Measurements from ENCODE around the gene ACSS1. TPM values are rescaled to one million over a fixed set of nuclear protein-coding genes. Genes with fewer than 3 reads are reported as not detected.

The ACSS1 gene
- total RNA-seq, 1 experiment from 2014 or later, result 0.61 TPM

GRCh38 chr20:25050082-25050481, 7.9 kb downstream of the ACSS1 start:
- Histone ChIP-seq H2BK20ac (ENCODE audit: low read depth, low read length, poor library complexity, severe bottlenecking) (no peak overlapping the region), H3K23ac (ENCODE audit: insufficient read length, low read depth, low read length) (no peak overlapping the region), H3K27me3 (ENCODE audit: insufficient read depth, low read length) (no peaks in the 10 kb centered on the region; the same call in 1 of the 2 replicates), H2BK120ac (ENCODE audit: low read depth, low read length, poor library complexity, severe bottlenecking) (no peak overlapping the region), H3K79me1 (ENCODE audit: insufficient read depth, low read depth, low read length, poor library complexity, severe bottlenecking) (no peaks in the 10 kb centered on the region), H3K27ac (ENCODE audit: insufficient read length, low read depth, low read length) (no peak overlapping the region), H3K18ac (ENCODE audit: insufficient read length, low read depth, low read length) (no peak overlapping the region), H3K14ac (ENCODE audit: insufficient read depth, low read length) (no peak overlapping the region), H2AFZ (ENCODE audit: low read length) (no peak overlapping the region), H3K79me2 (ENCODE audit: insufficient read depth, low read length) (no peaks in the 10 kb centered on the region), H2AK5ac (ENCODE audit: insufficient read length, low read length) (no peak overlapping the region), H4K8ac (replicated peaks; ENCODE audit: insufficient read length, low read depth, low read length) (no peak overlapping the region), H3K4me1 (ENCODE audit: insufficient read depth, low read length) (no peaks in the 10 kb centered on the region), H4K5ac (ENCODE audit: insufficient read length, low read depth, low read length) (no peak overlapping the region), H2BK12ac (ENCODE audit: insufficient read length, low read depth, low read length) (no peak overlapping the region), H3K9me3 (ENCODE audit: control insufficient read depth, low read depth, low read length) (no peaks in the 10 kb centered on the region), H4K20me1 (ENCODE audit: control insufficient read depth, insufficient read depth, insufficient read length) (no peaks in the 10 kb centered on the region), H3K4ac (ENCODE audit: low read depth, low read length) (no peak overlapping the region), H3K56ac (ENCODE audit: insufficient read length, low read depth, low read length) (no peak overlapping the region), H3K9ac (ENCODE audit: extremely low read depth, insufficient read length, low read length) (no peak overlapping the region), H3T11ph (ENCODE audit: low read length) (no peak overlapping the region), H2BK5ac (ENCODE audit: insufficient read length, low read length) (no peak overlapping the region), H2BK15ac (ENCODE audit: low read depth, low read length) (no peak overlapping the region), H3K23me2 (ENCODE audit: insufficient read length, low read depth, low read length, poor library complexity, severe bottlenecking) (no peaks in the 10 kb centered on the region), H4K91ac (ENCODE audit: insufficient read length, low read depth, low read length) (no peak overlapping the region), H3K4me2 (ENCODE audit: insufficient read depth, insufficient read length, low read length) (no peak overlapping the region)
- no CpG with 5 or more reads among the region's 7 CpGs for WGBS (ENCODE audit: extremely low coverage, insufficient read length, low lambda C conversion rate)
- Mint-ChIP-seq H3K4me1 (peaks cover 10% of the 10 kb centered on the region in 2 experiments; a peak in 3 of 4 replicates), H3K4me3 (no peak overlapping the region), H3K27me3 (ENCODE audit: low read depth) (peaks cover 43% of the 10 kb centered on the region), H3K27ac (no peak overlapping the region), H3K36me3 (ENCODE audit: insufficient read depth in 1 of 3, low read depth in 3 of 3) (no peaks in the 10 kb centered on the region), H3K9me3 (no peaks in the 10 kb centered on the region)
- no peak for DNase-seq
- TF ChIP-seq CTCF (conservative IDR thresholded peaks at IDR 0.05), result no peak

Data from H9 (cell line).